DND-41 (cell line): ENCODE data around the gene PIK3CD.

Experiments
- EZH2 ChIP-seq: IDR thresholded peaks from 3 replicates; pipeline ENCODE4 v1.6.1; 2012; ENCODE audit warnings: borderline replicate concordance, low read depth, mild to moderate bottlenecking, moderate library complexity, low read length, inconsistent platforms; ENCODE audit not compliant: severe bottlenecking
- TF ChIP-seq, protein P1 (sequence below): IDR thresholded peaks from 2 replicates; pipeline ENCODE4 v1.5.1; 2012; ENCODE audit warnings: borderline replicate concordance, low read length, moderate library complexity, mild to moderate bottlenecking; ENCODE audit not compliant: poor library complexity, severe bottlenecking; ENCODE audit errors: extremely low read depth

DNA sequence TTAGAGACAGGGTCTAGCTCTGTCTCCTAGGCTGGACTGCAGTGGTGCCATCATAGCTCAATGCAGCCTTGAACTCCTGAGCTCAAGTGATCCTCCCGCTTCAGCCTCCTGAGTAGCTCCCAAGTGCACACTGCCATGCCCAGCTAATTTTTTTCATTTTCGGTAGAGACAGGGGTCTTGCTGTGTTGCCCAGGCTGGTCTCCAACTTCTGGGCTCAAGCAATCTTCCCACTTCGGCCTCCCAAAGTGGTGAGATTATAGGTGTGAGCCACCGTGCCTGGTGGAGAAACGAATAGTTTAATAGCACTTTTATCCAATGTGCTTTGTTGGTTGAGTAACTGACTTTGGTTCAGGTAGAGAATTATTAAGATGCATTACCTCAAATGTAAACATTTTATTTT, 20.9 kb downstream of the PIK3CD start:
- TF ChIP-seq, protein P1, sequence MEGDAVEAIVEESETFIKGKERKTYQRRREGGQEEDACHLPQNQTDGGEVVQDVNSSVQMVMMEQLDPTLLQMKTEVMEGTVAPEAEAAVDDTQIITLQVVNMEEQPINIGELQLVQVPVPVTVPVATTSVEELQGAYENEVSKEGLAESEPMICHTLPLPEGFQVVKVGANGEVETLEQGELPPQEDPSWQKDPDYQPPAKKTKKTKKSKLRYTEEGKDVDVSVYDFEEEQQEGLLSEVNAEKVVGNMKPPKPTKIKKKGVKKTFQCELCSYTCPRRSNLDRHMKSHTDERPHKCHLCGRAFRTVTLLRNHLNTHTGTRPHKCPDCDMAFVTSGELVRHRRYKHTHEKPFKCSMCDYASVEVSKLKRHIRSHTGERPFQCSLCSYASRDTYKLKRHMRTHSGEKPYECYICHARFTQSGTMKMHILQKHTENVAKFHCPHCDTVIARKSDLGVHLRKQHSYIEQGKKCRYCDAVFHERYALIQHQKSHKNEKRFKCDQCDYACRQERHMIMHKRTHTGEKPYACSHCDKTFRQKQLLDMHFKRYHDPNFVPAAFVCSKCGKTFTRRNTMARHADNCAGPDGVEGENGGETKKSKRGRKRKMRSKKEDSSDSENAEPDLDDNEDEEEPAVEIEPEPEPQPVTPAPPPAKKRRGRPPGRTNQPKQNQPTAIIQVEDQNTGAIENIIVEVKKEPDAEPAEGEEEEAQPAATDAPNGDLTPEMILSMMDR = no peak
- no peak for TF ChIP-seq EZH2
